ENCODE measurements around the gene GATC.
A peak's percentile ranks its signal among the peaks of the same experiment; 100 is the strongest.

Gene GATC

DNA sequence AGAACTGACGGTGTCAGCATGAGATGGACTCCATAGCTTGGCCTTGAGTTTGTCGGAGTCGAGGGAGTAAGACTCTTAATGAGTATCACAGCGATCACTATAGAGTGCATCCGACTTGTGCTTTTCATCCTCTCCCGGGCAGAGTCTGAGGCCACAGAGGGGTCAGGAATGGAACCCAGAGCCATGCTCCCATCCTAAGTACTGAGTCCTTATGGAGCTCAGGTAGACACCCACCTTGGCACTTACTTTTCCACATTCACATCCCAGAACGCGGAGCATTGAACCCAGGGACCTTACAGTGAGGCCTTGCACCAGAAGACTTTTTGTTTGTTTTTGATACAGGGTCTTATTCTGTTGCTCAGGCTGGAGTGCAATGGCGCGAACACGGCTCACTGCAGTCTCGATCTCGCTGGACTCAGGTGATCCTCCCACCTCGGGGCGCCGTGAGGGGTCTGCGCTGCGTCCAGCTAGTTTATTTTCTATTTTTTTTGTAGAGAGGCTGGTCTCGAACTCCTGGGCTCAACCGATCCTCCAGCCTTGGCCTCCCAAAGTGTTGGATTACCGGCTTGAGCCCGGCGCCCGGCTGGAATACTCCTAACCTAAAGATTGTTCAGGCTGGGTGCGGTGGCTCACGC lies 24.0 kb downstream of the GATC start:
- Histone ChIP-seq H3K9me3 (ENCODE audit: insufficient read depth, low read length) (no peaks in the 10 kb centered on the region), H2AFZ (ENCODE audit: low read depth, low read length) (peak overlapping the region; percentile 68; the same call in 1 of the 2 replicates), H3K4me3 (ENCODE audit: low read length) (peak overlapping the region; percentile 89), H3K27ac (ENCODE audit: low read length) (no peak overlapping the region), H3K27me3 (ENCODE audit: low read depth, low read length) (no peaks in the 10 kb centered on the region), H3K36me3 (replicated peaks; ENCODE audit: low read depth, low read length) (peaks cover 19% of the 10 kb centered on the region), H3K79me2 (ENCODE audit: low read length) (peaks cover 49% of the 10 kb centered on the region), H4K20me1 (ENCODE audit: insufficient read depth, low read length) (peaks cover 37% of the 10 kb centered on the region), H3K4me2 (ENCODE audit: low read length) (peak overlapping the region; percentile 91), H3K9ac (ENCODE audit: low read length) (peak overlapping the region; percentile 67), H3K4me1 (ENCODE audit: low read length) (peaks cover 13% of the 10 kb centered on the region; the same call in 1 of the 2 replicates)
- TF ChIP-seq, protein P1, sequence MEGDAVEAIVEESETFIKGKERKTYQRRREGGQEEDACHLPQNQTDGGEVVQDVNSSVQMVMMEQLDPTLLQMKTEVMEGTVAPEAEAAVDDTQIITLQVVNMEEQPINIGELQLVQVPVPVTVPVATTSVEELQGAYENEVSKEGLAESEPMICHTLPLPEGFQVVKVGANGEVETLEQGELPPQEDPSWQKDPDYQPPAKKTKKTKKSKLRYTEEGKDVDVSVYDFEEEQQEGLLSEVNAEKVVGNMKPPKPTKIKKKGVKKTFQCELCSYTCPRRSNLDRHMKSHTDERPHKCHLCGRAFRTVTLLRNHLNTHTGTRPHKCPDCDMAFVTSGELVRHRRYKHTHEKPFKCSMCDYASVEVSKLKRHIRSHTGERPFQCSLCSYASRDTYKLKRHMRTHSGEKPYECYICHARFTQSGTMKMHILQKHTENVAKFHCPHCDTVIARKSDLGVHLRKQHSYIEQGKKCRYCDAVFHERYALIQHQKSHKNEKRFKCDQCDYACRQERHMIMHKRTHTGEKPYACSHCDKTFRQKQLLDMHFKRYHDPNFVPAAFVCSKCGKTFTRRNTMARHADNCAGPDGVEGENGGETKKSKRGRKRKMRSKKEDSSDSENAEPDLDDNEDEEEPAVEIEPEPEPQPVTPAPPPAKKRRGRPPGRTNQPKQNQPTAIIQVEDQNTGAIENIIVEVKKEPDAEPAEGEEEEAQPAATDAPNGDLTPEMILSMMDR (IDR thresholded peaks at IDR 0.05; ENCODE audit: low read depth, low read length), result no peak
- TF ChIP-seq EZH2phosphoT487 (IDR thresholded peaks at IDR 0.05; ENCODE audit: low read depth), result no peak

DNA sequence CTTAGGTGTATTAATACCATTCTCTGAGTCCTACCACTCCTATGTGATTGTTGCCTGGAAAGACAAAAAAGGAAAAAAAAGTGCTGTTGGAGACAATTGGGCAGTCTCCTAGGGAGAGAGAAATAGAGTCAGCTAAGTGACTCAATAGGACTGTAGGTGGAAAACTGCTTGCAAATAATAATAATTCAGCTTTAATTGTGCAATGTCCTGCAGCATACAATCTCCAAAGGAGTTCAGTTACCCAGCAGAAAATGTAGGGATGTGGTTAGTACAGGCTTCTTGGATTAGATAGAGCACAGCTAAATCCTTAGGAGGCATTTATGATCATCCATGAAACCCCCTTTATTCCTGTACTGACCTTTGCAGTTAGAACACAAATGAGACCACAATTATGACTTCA lies 26.3 kb downstream of the GATC start:
- Histone ChIP-seq H3K9ac (ENCODE audit: low read length) (no peak overlapping the region), H3K4me1 (ENCODE audit: low read length) (peaks cover 10% of the 10 kb centered on the region; the same call in 1 of the 2 replicates), H4K20me1 (ENCODE audit: insufficient read depth, low read length) (peaks cover 14% of the 10 kb centered on the region), H3K9me3 (ENCODE audit: insufficient read depth, low read length) (no peaks in the 10 kb centered on the region), H3K4me2 (ENCODE audit: low read length) (no peak overlapping the region), H3K36me3 (replicated peaks; ENCODE audit: low read depth, low read length) (peaks cover 1% of the 10 kb centered on the region), H3K27ac (ENCODE audit: low read length) (no peak overlapping the region), H3K27me3 (ENCODE audit: low read depth, low read length) (no peaks in the 10 kb centered on the region), H3K79me2 (ENCODE audit: low read length) (peaks cover 27% of the 10 kb centered on the region), H2AFZ (ENCODE audit: low read depth, low read length) (no peak overlapping the region), H3K4me3 (ENCODE audit: low read length) (no peak overlapping the region)
- TF ChIP-seq, protein P1 (IDR thresholded peaks at IDR 0.05; ENCODE audit: low read depth, low read length), result no peak
- no peak for TF ChIP-seq EZH2phosphoT487 (IDR thresholded peaks at IDR 0.05; ENCODE audit: low read depth)

DNA sequence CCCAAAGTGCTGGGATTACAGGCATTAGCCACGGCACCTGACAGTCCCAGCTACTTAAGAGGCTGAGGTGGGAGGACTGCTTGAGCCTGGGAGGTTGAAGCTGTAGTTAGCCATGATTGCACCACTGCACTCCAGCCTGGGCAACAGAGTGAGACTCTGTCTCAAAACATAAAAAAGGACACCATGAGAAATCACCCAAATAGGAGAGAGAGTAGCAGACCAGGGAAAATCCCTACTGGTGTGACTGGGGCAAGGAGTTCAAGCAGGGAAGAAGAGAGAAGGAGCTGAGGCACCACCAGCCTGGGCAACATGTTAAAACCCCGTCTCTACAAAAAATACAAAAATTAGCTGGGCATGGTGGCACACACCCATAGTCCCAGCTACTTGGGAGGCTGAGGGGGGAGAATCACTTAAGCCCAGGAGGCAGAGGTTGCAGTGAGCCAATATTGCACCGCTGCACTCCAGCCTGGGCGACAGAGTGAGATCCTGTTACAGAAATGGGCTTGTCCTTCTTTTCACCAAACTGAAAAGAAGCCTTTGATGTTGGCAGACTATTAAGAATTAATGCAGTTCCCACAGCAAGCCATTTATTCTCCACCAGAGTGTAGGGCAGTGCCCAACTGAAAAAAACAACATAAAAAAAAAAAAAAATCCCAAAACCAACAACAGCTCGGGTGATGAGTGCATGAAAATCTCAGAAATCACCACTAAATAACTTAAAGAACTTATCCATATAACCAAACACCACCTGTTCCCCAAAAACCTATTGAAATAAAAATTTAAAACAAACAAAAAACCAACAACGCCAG lies 27.8 kb downstream of the GATC start:
- Histone ChIP-seq H3K36me3 (replicated peaks; ENCODE audit: low read depth, low read length) (no peaks in the 10 kb centered on the region), H3K27me3 (ENCODE audit: low read depth, low read length) (no peaks in the 10 kb centered on the region), H3K9ac (ENCODE audit: low read length) (no peak overlapping the region), H3K4me1 (ENCODE audit: low read length) (peaks cover 10% of the 10 kb centered on the region; the same call in 1 of the 2 replicates), H3K9me3 (ENCODE audit: insufficient read depth, low read length) (no peaks in the 10 kb centered on the region), H3K4me3 (ENCODE audit: low read length) (no peak overlapping the region), H3K4me2 (ENCODE audit: low read length) (peak overlapping the region; percentile 6; the same call in 1 of the 2 replicates), H2AFZ (ENCODE audit: low read depth, low read length) (no peak overlapping the region), H3K27ac (ENCODE audit: low read length) (no peak overlapping the region), H4K20me1 (ENCODE audit: insufficient read depth, low read length) (no peaks in the 10 kb centered on the region), H3K79me2 (ENCODE audit: low read length) (peaks cover 12% of the 10 kb centered on the region)
- no peak for TF ChIP-seq EZH2phosphoT487 (IDR thresholded peaks at IDR 0.05; ENCODE audit: low read depth)
- TF ChIP-seq, protein P1 (IDR thresholded peaks at IDR 0.05; ENCODE audit: low read depth, low read length), result no peak

DNA sequence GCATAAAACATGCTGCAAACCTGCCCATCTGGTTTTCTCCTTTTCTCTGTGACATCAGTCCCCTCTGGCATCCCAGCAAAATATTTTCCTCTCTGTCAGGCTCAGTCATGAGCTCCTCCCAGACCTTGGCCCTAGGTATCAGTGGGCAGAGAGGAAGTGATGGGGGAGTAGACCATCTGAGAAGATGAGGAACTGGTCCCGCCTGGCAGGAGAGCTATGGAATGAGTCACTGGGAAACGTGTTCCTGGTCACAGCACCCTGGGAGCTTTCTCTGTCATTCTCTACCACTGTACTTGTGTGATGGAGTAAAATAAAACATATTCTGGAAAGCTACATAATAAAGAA lies 28.3 kb downstream of the GATC start:
- TF ChIP-seq EZH2phosphoT487 (IDR thresholded peaks at IDR 0.05; ENCODE audit: low read depth), result no peak
- TF ChIP-seq, protein P1 (IDR thresholded peaks at IDR 0.05; ENCODE audit: low read depth, low read length), result no peak
- Histone ChIP-seq H3K27me3 (ENCODE audit: low read depth, low read length) (no peaks in the 10 kb centered on the region), H3K9ac (ENCODE audit: low read length) (no peak overlapping the region), H3K4me3 (ENCODE audit: low read length) (no peak overlapping the region), H3K9me3 (ENCODE audit: insufficient read depth, low read length) (no peaks in the 10 kb centered on the region), H3K36me3 (replicated peaks; ENCODE audit: low read depth, low read length) (no peaks in the 10 kb centered on the region), H4K20me1 (ENCODE audit: insufficient read depth, low read length) (no peaks in the 10 kb centered on the region), H3K4me2 (ENCODE audit: low read length) (peak overlapping the region; percentile 6; the same call in 1 of the 2 replicates), H3K79me2 (ENCODE audit: low read length) (peaks cover 6% of the 10 kb centered on the region; the same call in 1 of the 2 replicates), H3K4me1 (ENCODE audit: low read length) (peaks cover 10% of the 10 kb centered on the region; the same call in 1 of the 2 replicates), H3K27ac (ENCODE audit: low read length) (no peak overlapping the region), H2AFZ (ENCODE audit: low read depth, low read length) (no peak overlapping the region)
